Brain microvascular endothelial cell (primary cell): ENCODE measurements around the gene WDFY4.

ENCODE experiments used
- DNase-seq: peaks from one replicate; pipeline ENCODE4 v3.0.0-alpha.2; 2020
- H3K27ac ChIP-seq: fragments of 250-450 bp; sonication (Bioruptor Pico); 2 replicates; pipeline ENCODE4 v1.5.1; 2020; ENCODE audit warnings: mild to moderate bottlenecking, moderate library complexity
- H3K27me3 ChIP-seq: fragments of 250-450 bp; sonication (Bioruptor Pico); replicated peaks from 2 replicates; pipeline ENCODE4 v1.5.1; 2020; ENCODE audit warnings: mild to moderate bottlenecking
- H3K36me3 ChIP-seq: fragments of 250-450 bp; sonication (Bioruptor Pico); replicated peaks from 2 replicates; pipeline ENCODE4 v1.5.1; 2020; ENCODE audit warnings: mild to moderate bottlenecking
- H3K4me3 ChIP-seq: 2 replicates; pipeline ENCODE4 v1.5.1; 2011; ENCODE audit warnings: low read depth, mild to moderate bottlenecking, control low read depth, low read length, moderate library complexity
- CTCF ChIP-seq: IDR thresholded peaks from 2 replicates; pipeline ENCODE4 v1.5.1; 2011; ENCODE audit warnings: low read depth, mild to moderate bottlenecking, moderate library complexity, low read length, control low read depth, inconsistent platforms; ENCODE audit errors: missing control alignments
- in situ Hi-C: cut with HindIII; loops from 2 replicates; pipeline ENCODE4 v1.10.0; 2017; ENCODE audit warnings: low sequenced_read_pairs, low pct_ligation_motif_present

The WDFY4 gene

GRCh38 chr10:48941427-48942075, 256.9 kb downstream of the WDFY4 start:
- Histone ChIP-seq H3K4me3 (no peak overlapping the region), H3K27me3 (peaks cover 2% of the 10 kb centered on the region), H3K27ac (no peak overlapping the region), H3K36me3 (no peaks in the 10 kb centered on the region)
- no peak for DNase-seq
- in situ Hi-C loops, result no loop called here
- TF ChIP-seq CTCF, result no peak

GRCh38 chr10:48943096-48943495, 258.4 kb downstream of the WDFY4 start:
- TF ChIP-seq CTCF, result no peak
- Histone ChIP-seq H3K27me3 (peaks cover 2% of the 10 kb centered on the region), H3K4me3 (no peak overlapping the region), H3K27ac (no peak overlapping the region), H3K36me3 (no peaks in the 10 kb centered on the region)
- in situ Hi-C loops, result no loop called here
- no peak for DNase-seq

- Histone ChIP-seq H3K27ac (no peak overlapping the region), H3K4me3 (no peak overlapping the region), H3K36me3 (no peaks in the 10 kb centered on the region), H3K27me3 (peaks cover 2% of the 10 kb centered on the region)
- DNase-seq, result no peak
- in situ Hi-C loops, result no loop called here
- TF ChIP-seq CTCF, result no peak
These were observed 259.5 kb downstream of the WDFY4 start for GRCh38 chr10:48944171-48944570.

- peaks cover 2% of the 10 kb centered on the region for H3K27me3 ChIP-seq
- H3K27ac ChIP-seq, result no peak overlapping the region
- no peak for DNase-seq
- in situ Hi-C loops, result no loop called here
- H3K36me3 ChIP-seq, result no peaks in the 10 kb centered on the region
- H3K4me3 ChIP-seq, result no peak overlapping the region
- TF ChIP-seq CTCF, result no peak
These were observed 260.9 kb downstream of the WDFY4 start for GRCh38 chr10:48945441-48946130.

- Histone ChIP-seq H3K27me3 (no peaks in the 10 kb centered on the region), H3K27ac (no peak overlapping the region), H3K36me3 (no peaks in the 10 kb centered on the region), H3K4me3 (no peak overlapping the region)
- in situ Hi-C loops, result no loop called here
- DNase-seq, result no peak
- no peak for TF ChIP-seq CTCF
These were observed 261.7 kb downstream of the WDFY4 start for GRCh38 chr10:48946332-48946731.
